ENCODE results near the gene ATF6B.
"Not testable (repeated sequence)": the region's sequence is repeated elsewhere in the genome, so short reads cannot be mapped to it uniquely, and the experiment has no call there.

The ATF6B gene

DNA sequence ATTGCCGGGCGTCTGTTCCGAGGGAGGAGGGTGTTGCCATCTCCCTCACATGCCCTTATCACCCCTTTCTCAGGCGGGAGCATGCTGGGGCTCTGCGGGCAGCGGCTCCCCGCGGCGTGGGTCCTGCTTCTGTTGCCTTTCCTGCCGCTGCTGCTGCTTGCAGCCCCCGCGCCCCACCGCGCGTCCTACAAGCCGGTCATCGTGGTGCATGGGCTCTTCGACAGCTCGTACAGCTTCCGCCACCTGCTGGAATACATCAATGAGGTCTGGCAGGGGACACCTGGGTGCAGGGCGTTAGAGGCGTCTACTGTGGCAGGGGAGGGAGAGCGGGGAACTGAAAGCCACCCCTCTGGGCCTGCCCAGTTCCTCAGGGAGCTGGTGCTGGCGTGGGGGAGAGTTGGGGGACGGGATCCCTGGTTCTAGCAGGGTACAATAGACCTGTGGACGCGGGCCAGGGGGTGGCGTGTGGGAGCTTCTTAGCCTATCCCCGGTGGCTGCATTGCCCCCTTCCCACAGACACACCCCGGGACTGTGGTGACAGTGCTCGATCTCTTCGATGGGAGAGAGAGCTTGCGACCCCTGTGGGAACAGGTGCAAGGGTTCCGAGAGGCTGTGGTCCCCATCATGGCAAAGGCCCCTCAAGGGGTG lies 26.6 kb upstream of the ATF6B start:
- in situ Hi-C loops (cut with MboI; ENCODE audit: low sequenced_read_pairs) = no loop called here

GRCh38 chr6:32153564-32154513 lies 25.8 kb upstream of the ATF6B start, which contains the start of gene PPT2:
PPT2 (plus strand) TSS chr6:32154141; CDS start chr6:32154595, 454 bp downstream.
- in situ Hi-C loops (cut with MboI; ENCODE audit: low sequenced_read_pairs) = no loop called here

DNA sequence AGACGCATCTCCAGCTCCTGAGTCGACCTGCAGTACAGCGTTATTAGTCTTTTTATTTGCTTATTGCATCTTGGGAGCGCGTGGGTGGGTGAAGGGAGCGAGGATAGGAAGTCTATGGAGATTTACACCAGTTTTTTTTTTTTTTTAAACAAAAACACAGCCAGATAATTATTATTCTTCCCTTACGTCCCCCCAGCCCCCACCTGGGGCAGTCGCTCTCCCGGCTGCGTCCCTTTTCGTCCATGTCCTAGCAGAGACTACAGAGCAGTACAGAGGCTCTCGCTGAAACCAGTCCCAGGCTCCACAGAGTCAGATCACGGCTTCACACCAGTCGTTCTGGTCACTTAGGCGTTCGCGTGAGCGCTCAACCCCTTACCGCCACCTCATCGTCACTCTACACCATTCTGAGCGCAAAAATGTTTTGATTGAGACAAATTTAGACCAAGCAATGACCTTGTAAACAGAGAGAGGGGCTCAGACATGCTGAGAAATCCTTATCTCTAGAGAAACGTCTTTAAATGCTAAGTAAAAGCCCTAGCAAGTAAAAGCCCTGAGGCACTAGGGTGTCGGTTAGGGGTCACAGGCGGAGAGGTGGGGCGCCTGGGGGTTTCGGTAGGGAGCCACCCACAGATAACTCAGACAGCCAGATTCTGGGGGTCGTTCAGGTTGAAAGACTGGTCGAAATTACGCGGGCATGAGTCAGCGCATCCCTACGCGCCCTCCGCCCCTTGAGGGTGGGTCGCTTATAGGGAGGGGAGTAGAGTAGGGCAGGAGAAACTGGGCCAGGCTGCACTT lies 24.9 kb upstream of the ATF6B start:
- in situ Hi-C loops (cut with MboI; ENCODE audit: low sequenced_read_pairs) = no loop called here

GRCh38 chr6:32151863-32152768 lies 24.1 kb upstream of the ATF6B start, which contains the start of gene PRRT1:
PRRT1 (minus strand) TSS chr6:32151939; CDS start chr6:32151827, 112 bp downstream.
- in situ Hi-C loops (cut with MboI; ENCODE audit: low sequenced_read_pairs) = no loop called here

GRCh38 chr6:32151181-32151862 lies 23.3 kb upstream of the ATF6B start:
- in situ Hi-C loops (cut with MboI; ENCODE audit: low sequenced_read_pairs) = no loop called here

GRCh38 chr6:32149932-32150870 lies 22.2 kb upstream of the ATF6B start:
- in situ Hi-C loops (cut with MboI; ENCODE audit: low sequenced_read_pairs) = no loop called here

GRCh38 chr6:32149092-32149755 lies 21.2 kb upstream of the ATF6B start:
- in situ Hi-C loops (cut with MboI; ENCODE audit: low sequenced_read_pairs) = no loop called here

DNA sequence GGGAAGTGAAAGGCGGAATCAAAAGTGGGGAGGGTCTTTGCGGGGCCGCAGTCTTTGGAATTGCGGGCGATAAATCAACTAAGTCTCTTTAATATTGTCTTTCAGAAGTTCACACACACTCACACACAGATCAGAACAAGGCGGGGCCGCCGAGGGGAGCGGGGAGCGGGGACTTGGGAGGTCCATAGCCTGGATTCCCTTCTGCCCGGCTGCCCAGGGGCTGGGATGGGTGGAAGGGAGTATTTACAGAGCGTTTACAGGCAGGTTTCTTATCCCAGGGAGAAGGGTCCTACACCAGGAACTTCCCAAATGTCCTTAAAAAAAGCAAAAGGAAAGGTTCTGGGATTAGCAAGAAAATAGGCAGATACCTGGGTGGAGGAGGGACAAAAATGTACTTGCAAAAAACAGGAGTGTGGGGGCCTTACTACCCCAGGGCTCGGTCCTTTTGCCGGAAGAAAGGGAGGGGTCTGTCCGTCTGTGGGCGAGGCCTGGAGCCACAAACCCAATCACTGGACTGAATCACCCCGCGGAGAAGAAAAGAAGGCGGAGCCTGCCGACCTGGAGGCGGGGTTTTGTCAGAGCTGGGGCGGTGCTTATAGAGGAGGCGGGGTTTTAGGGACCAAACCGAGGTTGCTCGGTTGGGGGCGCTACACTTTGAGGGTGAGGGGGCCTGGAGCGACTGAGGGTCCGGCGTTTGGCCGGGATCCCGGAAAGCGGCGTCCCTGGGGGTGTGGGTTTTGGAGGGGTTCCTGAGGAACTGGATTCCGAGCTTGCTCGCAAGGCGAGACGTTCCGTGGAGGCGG lies 20.4 kb upstream of the ATF6B start:
- in situ Hi-C loops (cut with MboI; ENCODE audit: low sequenced_read_pairs) = no loop called here

DNA sequence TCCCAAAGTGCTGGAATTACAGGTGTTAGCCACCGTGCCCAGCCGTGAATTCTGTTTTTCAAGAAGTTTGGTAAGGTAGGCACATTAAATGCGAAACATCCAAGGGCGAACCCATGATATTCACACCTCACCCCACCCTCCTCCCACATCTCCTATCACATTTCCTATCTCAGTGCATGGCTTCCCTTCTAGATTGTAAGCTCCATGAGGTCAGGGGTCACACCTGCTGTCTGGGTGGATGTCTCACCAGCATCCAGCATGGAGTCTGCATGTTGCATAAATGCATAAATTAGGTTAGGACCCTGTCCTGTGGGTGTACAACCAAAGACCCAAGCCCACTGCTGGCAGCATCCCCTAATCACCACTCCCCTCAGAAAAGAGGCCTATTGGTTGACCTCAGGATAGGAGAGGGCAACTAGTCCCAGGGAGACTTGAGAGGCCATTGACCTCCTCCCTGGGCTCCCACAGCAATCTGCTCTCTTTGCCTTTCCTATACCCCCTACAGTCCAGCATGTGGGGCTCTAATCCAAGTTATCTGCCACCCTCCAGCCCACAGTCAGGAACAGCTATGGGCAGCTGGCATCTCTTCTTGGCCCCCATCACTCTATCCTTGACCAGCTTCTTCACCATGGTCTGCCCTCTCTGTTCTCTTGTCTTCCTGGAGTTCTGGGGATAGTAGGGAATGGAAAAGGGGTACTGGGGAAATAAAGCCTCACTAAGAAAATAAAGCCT lies 19.5 kb upstream of the ATF6B start:
- in situ Hi-C loops (cut with MboI; ENCODE audit: low sequenced_read_pairs) = no loop called here

DNA sequence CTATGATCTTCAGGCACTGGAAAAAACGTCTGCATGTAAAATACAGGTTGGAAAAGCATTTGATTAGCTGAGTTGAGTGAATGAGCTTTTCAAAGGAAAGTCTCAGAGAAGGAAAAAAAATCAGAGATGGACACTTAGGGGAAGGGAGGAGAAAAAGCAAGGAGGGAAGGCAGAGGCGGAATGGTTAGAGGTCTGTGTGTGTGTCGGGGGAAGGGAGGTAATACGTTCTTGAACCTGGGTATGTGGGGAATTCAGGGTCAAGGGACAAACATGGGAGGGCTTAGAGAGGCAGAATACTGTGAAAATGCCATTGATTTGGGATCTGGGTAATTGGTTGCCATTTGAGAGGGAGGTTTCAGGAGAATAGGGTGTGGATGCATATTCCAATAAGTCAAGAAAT lies 18.6 kb upstream of the ATF6B start:
- in situ Hi-C loops (cut with MboI; ENCODE audit: low sequenced_read_pairs) = no loop called here

DNA sequence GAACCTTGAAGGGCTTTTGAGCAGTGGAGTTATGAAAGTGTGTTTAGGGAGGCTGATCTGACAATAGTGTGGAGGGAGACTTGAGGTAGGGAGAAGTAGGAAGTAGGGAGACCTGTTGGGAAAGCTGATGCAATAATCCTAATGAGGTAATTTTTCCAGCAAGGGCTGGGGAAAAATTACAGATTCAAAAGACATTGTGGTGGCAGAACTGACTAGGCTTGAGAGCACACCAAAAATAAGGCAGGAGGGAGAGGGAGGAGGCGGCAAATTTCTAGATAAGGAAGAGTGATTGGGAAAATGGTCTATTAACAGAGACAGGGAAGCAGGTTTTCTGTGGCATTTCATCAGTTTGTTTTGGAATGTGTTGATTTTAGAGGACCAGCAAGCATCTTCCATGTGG lies 18.2 kb upstream of the ATF6B start:
- in situ Hi-C loops (cut with MboI; ENCODE audit: low sequenced_read_pairs) = no loop called here

DNA sequence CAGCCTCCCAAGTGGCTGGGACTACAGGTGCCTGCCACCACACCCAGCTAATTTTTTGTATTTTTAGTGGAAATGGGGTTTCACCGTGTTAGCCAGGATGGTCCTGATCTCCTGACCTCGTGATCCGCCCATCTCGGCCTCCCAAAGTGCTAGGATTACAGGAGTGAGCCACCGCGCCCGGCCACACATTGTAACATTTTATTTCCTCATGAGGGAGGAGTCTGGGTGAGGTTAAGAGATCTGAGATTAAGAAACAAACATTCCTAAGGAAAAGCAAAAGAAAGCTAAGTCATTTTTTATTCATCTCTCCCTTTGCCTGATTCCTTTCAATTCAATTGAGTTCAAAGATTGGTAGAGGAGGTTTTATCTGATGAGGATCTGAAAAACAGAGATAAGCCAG lies 16.2 kb upstream of the ATF6B start:
- in situ Hi-C loops (cut with MboI; ENCODE audit: low sequenced_read_pairs) = not testable (repeated sequence)

DNA sequence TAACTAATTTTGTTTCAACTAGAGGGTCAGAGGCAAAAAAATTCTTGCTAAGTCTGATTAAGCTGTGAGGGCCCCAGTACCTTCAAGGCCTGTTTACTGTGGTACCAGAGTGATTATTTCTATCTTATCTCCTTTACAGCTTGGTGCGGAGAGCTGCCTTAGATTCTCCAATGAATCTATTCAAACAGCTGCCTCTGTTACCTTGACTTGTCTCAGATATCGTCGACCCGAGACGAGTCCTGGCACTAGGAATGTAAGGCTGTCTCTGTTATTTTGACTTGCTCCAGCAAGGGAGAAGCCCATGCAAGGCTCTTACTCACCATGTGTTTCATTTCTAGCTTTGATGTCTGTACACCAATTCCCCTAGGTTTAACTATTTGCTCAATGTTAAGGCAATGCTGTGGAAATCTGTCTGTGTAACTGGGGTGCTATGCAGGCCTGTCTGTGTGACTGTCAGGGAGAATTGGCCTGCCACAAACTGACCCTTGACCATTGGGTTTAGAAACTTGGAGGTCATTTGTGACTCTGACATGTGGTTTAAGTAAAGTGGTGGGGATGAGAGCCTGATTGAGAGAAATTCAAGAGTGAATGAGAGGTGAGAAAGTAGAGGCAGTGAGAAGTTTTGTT lies 12.5 kb upstream of the ATF6B start:
- in situ Hi-C loops (cut with MboI; ENCODE audit: low sequenced_read_pairs) = no loop called here

DNA sequence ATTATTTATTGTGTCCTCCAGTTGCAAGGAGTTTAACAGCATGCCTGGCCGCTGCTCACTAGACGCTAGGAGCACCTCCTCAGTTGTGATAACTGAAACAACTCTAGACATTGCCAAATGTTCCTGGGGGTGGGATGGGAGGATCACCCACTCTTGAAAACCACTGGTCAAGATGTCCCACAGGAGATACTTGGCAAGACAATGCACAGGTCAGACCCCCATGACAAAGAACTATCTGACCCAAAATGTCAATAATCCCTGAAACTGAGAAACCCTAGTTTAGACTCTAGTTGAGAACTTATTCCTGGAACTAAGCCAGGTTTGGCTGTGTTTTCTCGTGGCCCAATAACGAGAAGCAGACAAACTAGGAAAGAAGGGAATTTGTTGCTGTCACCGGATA lies 11.5 kb upstream of the ATF6B start:
- in situ Hi-C loops (cut with MboI; ENCODE audit: low sequenced_read_pairs) = no loop called here

DNA sequence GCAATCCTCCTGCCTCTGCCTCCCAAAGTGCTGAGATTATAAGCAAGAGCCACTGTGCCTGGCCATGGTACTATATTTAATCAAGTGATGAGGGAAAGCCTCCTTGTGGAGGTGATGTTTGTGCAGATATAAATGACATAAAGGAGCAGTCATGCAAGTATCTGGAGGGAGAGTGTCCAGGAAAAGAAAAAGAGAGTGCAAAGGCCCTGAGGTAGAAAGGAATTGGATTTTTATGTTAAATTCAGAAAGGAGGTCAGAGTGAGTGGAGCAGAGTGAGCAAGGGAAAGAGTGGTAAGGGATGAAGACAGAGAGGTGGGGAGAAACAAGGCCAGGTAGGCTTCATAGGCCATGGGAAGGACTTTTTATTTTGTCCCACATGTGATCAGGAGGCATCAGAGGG lies 9.4 kb upstream of the ATF6B start:
- in situ Hi-C loops (cut with MboI; ENCODE audit: low sequenced_read_pairs) = no loop called here

DNA sequence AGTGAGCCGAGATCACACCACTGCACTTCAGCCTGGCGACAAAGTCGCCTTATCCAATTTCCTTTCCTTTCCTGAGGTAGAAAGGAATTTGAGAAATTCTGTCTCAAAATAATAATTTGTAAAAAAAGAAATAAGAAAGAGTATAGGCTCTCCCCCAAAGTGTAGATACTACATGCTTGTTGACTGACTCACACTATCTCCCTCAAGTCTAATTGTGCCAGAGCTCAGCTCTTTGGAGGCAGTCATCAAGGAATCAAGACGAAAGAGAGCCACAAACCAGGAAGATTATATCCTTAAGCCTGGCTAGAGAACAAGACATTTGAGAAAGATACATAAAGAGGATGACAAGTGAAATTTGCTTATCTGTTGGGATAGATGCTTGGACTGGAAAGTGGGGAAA lies 5.7 kb upstream of the ATF6B start:
- in situ Hi-C loops (cut with MboI; ENCODE audit: low sequenced_read_pairs) = no loop called here
